ENCODE results near the gene PRR33. TPM values are rescaled to one million over a fixed set of nuclear protein-coding genes. Genes with fewer than 3 reads are reported as not detected.

Gene PRR33
- total RNA-seq, 2 experiments from 2014 or later, result not detected

GRCh38 chr11:1847926-1848639 is 43.6 kb downstream of the PRR33 start:
- H3K27ac Mint-ChIP-seq, result peak overlapping the region; percentile 91
- no peak overlapping the region for H3K4me3 ChIP-seq (ENCODE audit: low read length)
- no peak for DNase-seq
- no peak overlapping the region for H3K27ac ChIP-seq (ENCODE audit: low read depth in 1 of 2, low read length in 2 of 2)
- H3K36me3 ChIP-seq (ENCODE audit: insufficient read depth, low read length), result no peaks in the 10 kb centered on the region
- no peaks in the 10 kb centered on the region for H3K9me3 ChIP-seq (ENCODE audit: control insufficient read depth in 1 of 2, insufficient read depth in 1 of 2, low read length in 2 of 2)
- intact Hi-C loops (cut with DNase I, micrococcal nuclease), result no loop called here
- H3K4me1 Mint-ChIP-seq (ENCODE audit: low read depth), result peaks cover 78% of the 10 kb centered on the region
- no peaks in the 10 kb centered on the region for H3K27me3 ChIP-seq (ENCODE audit: control insufficient read depth in 1 of 2, insufficient read depth in 2 of 2, low read length in 2 of 2)
- ChIA-PET POLR2A (interaction anchor here (0.8 to 0.9 kb wide), 2 partner anchors 68 to 99 kb away, joined by 3 read pairs; no protein-coding TSS in a partner anchor), CTCF (interaction anchor here (1.7 to 3.6 kb wide), 2 partner anchors 34 to 154 kb away, joined by 4 to 13 read pairs; no protein-coding TSS in a partner anchor)
- H3K4me3 Mint-ChIP-seq, result peak overlapping the region; percentile 30
- no peak for ATAC-seq (ENCODE audit: poor library complexity)
- H3K27me3 Mint-ChIP-seq, result no peaks in the 10 kb centered on the region
- H3K9me3 Mint-ChIP-seq, result no peaks in the 10 kb centered on the region
- TF ChIP-seq CTCF (IDR thresholded peaks at IDR 0.05), result no peak
- H3K4me1 ChIP-seq (ENCODE audit: insufficient read depth, low read length), result peaks cover 97% of the 10 kb centered on the region
- peaks cover 5% of the 10 kb centered on the region for H3K36me3 Mint-ChIP-seq (ENCODE audit: low read depth)

GRCh38 chr11:1847006-1847735 is 44.5 kb downstream of the PRR33 start:
- POLR2A ChIA-PET, result interaction anchor here (0.6 to 0.8 kb wide), 2 partner anchors 42 to 113 kb away, joined by 3 read pairs; no protein-coding TSS in a partner anchor

More at GRCh38 chr11:1847006-1847735, 44.5 kb downstream of the PRR33 start:
- Histone ChIP-seq H3K36me3 (ENCODE audit: insufficient read depth, low read length) (no peaks in the 10 kb centered on the region), H3K4me3 (ENCODE audit: low read length) (no peak overlapping the region), H3K9me3 (ENCODE audit: control insufficient read depth in 1 of 2, insufficient read depth in 1 of 2, low read length in 2 of 2) (no peaks in the 10 kb centered on the region), H3K27ac (ENCODE audit: low read depth in 1 of 2, low read length in 2 of 2) (no peak overlapping the region), H3K4me1 (ENCODE audit: insufficient read depth, low read length) (peaks cover 93% of the 10 kb centered on the region), H3K27me3 (ENCODE audit: control insufficient read depth in 1 of 2, insufficient read depth in 2 of 2, low read length in 2 of 2) (no peaks in the 10 kb centered on the region)
- Mint-ChIP-seq H3K27ac (peak overlapping the region; percentile 91), H3K4me1 (ENCODE audit: low read depth) (peaks cover 71% of the 10 kb centered on the region), H3K27me3 (no peaks in the 10 kb centered on the region), H3K36me3 (ENCODE audit: low read depth) (no peaks in the 10 kb centered on the region), H3K9me3 (no peaks in the 10 kb centered on the region), H3K4me3 (no peak overlapping the region)
- DNase-seq, result no peak
- no peak for TF ChIP-seq CTCF (IDR thresholded peaks at IDR 0.05)
- no peak for ATAC-seq (ENCODE audit: poor library complexity)
- intact Hi-C loops (cut with DNase I, micrococcal nuclease), result no loop called here
- CTCF ChIA-PET, result interaction anchor here (3.6 kb wide), 1 partner anchor 35 kb away, joined by 13 read pairs; no protein-coding TSS in a partner anchor

Data from CD4-positive, alpha-beta T cell (primary cell).